GM21723 (cell line): ENCODE data around the gene DCAKD.

Source experiments
- ATAC-seq: cut with Tn5 transposase; IDR thresholded peaks from one replicate; pipeline ENCODE4 v1.9.1; 2021; ENCODE audit warnings: mild to moderate bottlenecking, moderate library complexity; ENCODE audit not compliant: unreplicated experiment

The DCAKD gene

GRCh38 chr17:45006927-45007461, 44.4 kb downstream of the DCAKD start:
- no peak for ATAC-seq

GRCh38 chr17:45005700-45006099, 45.7 kb downstream of the DCAKD start:
- ATAC-seq: no peak

- no peak for ATAC-seq
Observed at GRCh38 chr17:45004388-45004787, 47.0 kb downstream of the DCAKD start.

GRCh38 chr17:45003877-45004276, 47.6 kb downstream of the DCAKD start:
- no peak for ATAC-seq

GRCh38 chr17:45001310-45001709, 50.1 kb downstream of the DCAKD start:
- no peak for ATAC-seq

- ATAC-seq: no peak
Observed at GRCh38 chr17:44999433-44999832, 52.0 kb downstream of the DCAKD start.

GRCh38 chr17:44998646-44999045, 52.8 kb downstream of the DCAKD start:
- no peak for ATAC-seq

- no peak for ATAC-seq
Observed at GRCh38 chr17:44997733-44998520, 53.5 kb downstream of the DCAKD start.

- no peak for ATAC-seq
Observed at GRCh38 chr17:44996304-44996703, 55.1 kb downstream of the DCAKD start.

- ATAC-seq: no peak
Observed at GRCh38 chr17:44995436-44996001, 55.9 kb downstream of the DCAKD start.

GRCh38 chr17:44992242-44992939, 59.0 kb downstream of the DCAKD start:
- no peak for ATAC-seq

GRCh38 chr17:44990994-44991393, 60.4 kb downstream of the DCAKD start:
- ATAC-seq: no peak

GRCh38 chr17:44989552-44990138, 61.8 kb downstream of the DCAKD start:
- ATAC-seq: no peak

- no peak for ATAC-seq
Observed at GRCh38 chr17:44988044-44988942, 63.1 kb downstream of the DCAKD start.

GRCh38 chr17:44983563-44983962, 67.9 kb downstream of the DCAKD start:
- ATAC-seq: no peak

GRCh38 chr17:44982113-44982702, 69.2 kb downstream of the DCAKD start:
- ATAC-seq: no peak

GRCh38 chr17:44981221-44981968, 70.0 kb downstream of the DCAKD start:
- ATAC-seq: no peak

- no peak for ATAC-seq
Observed at GRCh38 chr17:44979426-44979995, 71.9 kb downstream of the DCAKD start.

GRCh38 chr17:44978807-44979206, 72.6 kb downstream of the DCAKD start:
- ATAC-seq: no peak
